Stomach (tissue), 9 donors: ENCODE data around the gene RALGAPA2. TPM values are rescaled to one million over a fixed set of nuclear protein-coding genes. Genes with fewer than 3 reads are reported as not detected.

Source experiments
- DNase-seq, 2 donors: peaks; one replicate each; pipeline versions ENCODE4 v3.0.0 to v3.0.0-alpha.2; 2013 to 2019
- H3K27ac ChIP-seq, 5 donors: fragments of 200-600 bp in 4 of 5; sonication (generic) in 4 of 5; one replicate each; pipeline ENCODE4 v1.5.1; 2013 to 2019; ENCODE audit warnings: mild to moderate bottlenecking in 1 of 5, moderate library complexity in 1 of 5
- H3K27me3 ChIP-seq, 3 donors: fragments of 200-600 bp; sonication (generic); one replicate each; pipeline ENCODE4 v1.5.1; 2017 to 2019; ENCODE audit warnings: mixed run types in 1 of 3
- H3K36me3 ChIP-seq, 4 donors: fragments of 200-600 bp; sonication (generic); 1 replicate in 3 of 4; 2 replicates in 1 of 4; pipeline ENCODE4 v1.5.1; 2016 to 2019
- H3K4me1 ChIP-seq, 4 donors: fragments of 200-600 bp; sonication (generic); one replicate each; pipeline ENCODE4 v1.5.1; 2016 to 2019
- H3K4me3 ChIP-seq, 4 donors: fragments of 200-600 bp; sonication (generic) in 3 of 4; one replicate each; pipeline ENCODE4 v1.5.1; 2016 to 2019; ENCODE audit warnings: mild to moderate bottlenecking in 1 of 4
- H3K9me3 ChIP-seq, 4 donors: fragments of 200-600 bp; sonication (generic); one replicate each; pipeline ENCODE4 v1.5.1; 2016 to 2019
- CTCF ChIP-seq, 7 experiments: fragments of 450-650 bp in 4 of 7; fragments of 200-600 bp in 3 of 7; sonication (generic) in 3 of 7; IDR thresholded peaks; one replicate each; pipeline ENCODE4 v1.5.1; 2016 to 2019; ENCODE audit warnings: antibody characterized with exemption in 7 of 7, control low read depth in 2 of 7, mild to moderate bottlenecking in 1 of 7
- EP300 ChIP-seq: sonication (generic); formaldehyde crosslinking; IDR thresholded peaks from one replicate; pipeline ENCODE4 v1.6.1; 2017; ENCODE audit warnings: antibody characterized with exemption
- POLR2A ChIP-seq, 4 donors: fragments of 450-650 bp; IDR thresholded peaks; one replicate each; pipeline ENCODE4 v1.6.1; 2016; ENCODE audit warnings: antibody characterized with exemption in 4 of 4, control low read depth in 2 of 4, mild to moderate bottlenecking in 1 of 4, moderate library complexity in 1 of 4
- POLR2AphosphoS5 ChIP-seq, 3 donors: sonication (generic); formaldehyde crosslinking; IDR thresholded peaks; one replicate each; pipeline ENCODE4 v1.6.1; 2016; ENCODE audit warnings: antibody characterized with exemption in 3 of 3
- WGBS, 5 donors: extraction: QIAGEN DNeasy Blood & Tissue Kit in 3 of 5; methylation state at CpG; one replicate each; pipeline versions ENCODE4 v1.1.5 to v1.1.7; 2013 to 2018; 5-methylcytosine and 5-hydroxymethylcytosine counted together
- intact Hi-C: fragments of 100-400 bp; cut with DNase I; formaldehyde crosslinking; loops from one replicate; pipeline ENCODE4 v1.15.1; 2023; ENCODE audit warnings: low total_unique reads
- polyA plus RNA-seq, 3 donors: library from polyadenylated mRNA; stranded (reverse); fragments of 200-250 nt; gene quantifications; one replicate each; pipeline ENCODE4 v1.2.3, GENCODE V29; 2013
- small RNA-seq, 4 donors: library from RNA; depleted of rRNA; stranded (forward); fragments of <200 nt; gene quantifications; one replicate each; pipeline ENCODE3, GENCODE V24; 2016
- total RNA-seq, 5 donors: library from RNA; depleted of rRNA; stranded (reverse); fragments of >200 nt; gene quantifications; one replicate each; pipeline versions ENCODE4 v1.1.0 to v1.2.3, GENCODE V29; 2014 to 2016
- donor health status: healthy with polysubstance abuse.
- donor health status: Bipolar disorder and iron deficiency.
- donor health status: healthy.

RALGAPA2 gene
- total and polyA plus RNA-seq, 8 donors = 4.3 to 159 (median 48.7) TPM

DNA sequence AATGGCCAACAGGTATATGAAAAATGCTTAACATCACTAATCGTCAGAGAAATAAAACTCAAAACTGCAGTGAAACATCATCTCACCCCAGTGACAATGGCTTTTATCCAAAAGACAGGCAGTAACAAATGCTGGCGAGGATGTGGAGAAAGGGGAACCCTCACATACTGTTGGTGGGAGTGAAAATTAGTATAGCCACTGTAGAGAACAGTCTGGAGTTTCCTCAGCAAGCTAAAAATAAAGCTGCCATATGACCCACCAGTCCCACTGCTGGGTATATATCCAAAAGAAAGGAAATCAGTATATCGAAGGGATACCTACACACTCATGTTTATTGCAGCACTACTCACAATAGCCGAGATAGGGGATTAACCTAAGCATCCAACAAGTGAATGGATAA is 368.0 kb downstream of the RALGAPA2 start:
- H3K9me3 ChIP-seq = peaks cover 0 to 17% (median 6%) of the 10 kb centered on the region in 4 donors
- H3K27ac ChIP-seq = no peak overlapping the region
- TF ChIP-seq POLR2A (IDR thresholded peaks at IDR 0.05) (no peak), EP300 (no peak), POLR2AphosphoS5 (IDR thresholded peaks at IDR 0.05) (no peak), CTCF (IDR thresholded peaks at IDR 0.05) (no peak)
- DNase-seq = no peak
- no peaks in the 10 kb centered on the region for H3K4me1 ChIP-seq
- peaks cover 0 to 16% (median 0%) of the 10 kb centered on the region in 3 donors for H3K27me3 ChIP-seq
- no peaks in the 10 kb centered on the region for H3K36me3 ChIP-seq
- 77 to 86% (median 83%) methylated on average over 4 of the region's 4 CpGs for WGBS, 5 donors
- H3K4me3 ChIP-seq = no peak overlapping the region
- intact Hi-C loops = no loop called here

GRCh38 chr20:20343932-20344331 is 368.5 kb downstream of the RALGAPA2 start:
- H3K4me3 ChIP-seq = no peak overlapping the region
- TF ChIP-seq EP300 = no peak
- TF ChIP-seq POLR2AphosphoS5 (IDR thresholded peaks at IDR 0.05) = no peak
- TF ChIP-seq POLR2A (IDR thresholded peaks at IDR 0.05) = no peak
- TF ChIP-seq CTCF (IDR thresholded peaks at IDR 0.05) = no peak
- H3K4me1 ChIP-seq = no peaks in the 10 kb centered on the region
- intact Hi-C loops = no loop called here
- no peak overlapping the region for H3K27ac ChIP-seq
- H3K9me3 ChIP-seq = peaks cover 0 to 12% (median 6%) of the 10 kb centered on the region in 4 donors
- WGBS, 5 donors = 61 to 74% (median 68%) methylated on average over 7 of the region's 7 CpGs
- H3K27me3 ChIP-seq = peaks cover 0 to 16% (median 0%) of the 10 kb centered on the region in 3 donors
- DNase-seq = no peak
- H3K36me3 ChIP-seq = no peaks in the 10 kb centered on the region

Small RNA genes within 50 kb of the gene (small RNA-seq; reads per million reads assigned to genes)
- gene EIF4E2P1 (0 reads per million in 4 donors), gene RN7SL607P (0 reads per million in 4 donors)
